Body of pancreas (tissue), 4 donors: ENCODE results near the gene JOSD1.

Experiments used
- CTCF ChIP-seq, 7 experiments: fragments of 450-650 bp in 4 of 7; fragments of 200-600 bp in 3 of 7; sonication (generic) in 3 of 7; IDR thresholded peaks; one replicate each; pipeline ENCODE4 v1.5.1; 2016 to 2019; ENCODE audit warnings: antibody characterized with exemption in 7 of 7
- POLR2A ChIP-seq, 3 donors: fragments of 450-650 bp; IDR thresholded peaks; one replicate each; pipeline ENCODE4 v1.6.1; 2016; ENCODE audit warnings: antibody characterized with exemption in 3 of 3, mild to moderate bottlenecking in 2 of 3

DNA sequence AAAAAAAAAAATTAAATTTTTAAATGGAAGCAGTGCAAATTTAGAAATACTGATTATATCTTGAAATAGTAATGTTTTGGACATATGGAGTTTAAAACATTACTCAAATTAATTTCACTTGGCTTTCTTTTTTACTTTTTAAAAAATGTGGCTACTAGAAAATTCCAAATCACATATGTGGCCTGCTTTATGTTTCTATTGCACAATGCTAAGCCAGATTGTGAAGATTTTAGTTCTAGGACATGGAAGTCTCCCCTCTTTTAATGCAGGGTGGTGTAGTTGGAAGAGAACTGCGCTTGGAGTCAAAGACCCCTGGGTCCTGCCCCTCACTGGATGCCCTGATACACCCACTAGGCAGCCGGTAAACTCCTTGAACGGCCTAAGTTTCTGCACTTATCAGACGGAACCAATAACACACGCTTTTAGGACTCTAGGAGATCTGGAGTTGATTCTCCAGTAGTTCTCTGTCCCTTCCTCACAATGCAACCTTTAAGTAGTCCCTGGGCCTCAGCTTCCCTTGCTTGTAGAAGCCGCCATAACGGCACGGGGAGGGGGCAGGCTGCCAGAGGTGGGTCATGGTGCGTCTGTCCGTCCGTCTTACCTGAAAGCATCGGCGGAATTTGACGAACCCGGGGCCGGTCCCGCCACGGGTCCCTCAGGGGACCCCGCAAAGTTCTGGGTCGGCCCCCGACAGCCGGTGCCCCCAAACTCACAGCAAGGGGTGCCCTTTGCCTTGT lies 45.1 kb downstream of the JOSD1 start:
- TF ChIP-seq CTCF (IDR thresholded peaks at IDR 0.05) (no peak), POLR2A (IDR thresholded peaks at IDR 0.05) (no peak)
